Memory B cell (primary cell): ENCODE measurements around the gene ETNK2.
"Not testable (repeated sequence)": the region's sequence is repeated elsewhere in the genome, so short reads cannot be mapped to it uniquely, and the experiment has no call there.

Source experiments
- ATAC-seq: fragments of 150-1000 bp; cut with Tn5 transposase; 2 replicates; pipeline ENCODE4 v1.10.0; 2021; ENCODE audit warnings: low read depth, mild to moderate bottlenecking, moderate library complexity
- DNase-seq, 2 donors: peaks; one replicate each; pipeline ENCODE4 v3.0.0; 2022; ENCODE audit warnings: low spot score in 2 of 2
- H3K27ac Mint-ChIP-seq: one replicate; pipeline ENCODE4 v1.8.0; 2022; ENCODE audit warnings: mild to moderate bottlenecking, moderate library complexity, mixed read lengths
- H3K27me3 Mint-ChIP-seq: one replicate; pipeline ENCODE4 v1.8.0; 2022; ENCODE audit warnings: mixed read lengths
- H3K36me3 Mint-ChIP-seq: one replicate; pipeline ENCODE4 v1.8.0; 2022; ENCODE audit warnings: mild to moderate bottlenecking, mixed read lengths
- H3K4me1 Mint-ChIP-seq: one replicate; pipeline ENCODE4 v1.8.0; 2022; ENCODE audit warnings: mixed read lengths
- H3K4me3 Mint-ChIP-seq: one replicate; pipeline ENCODE4 v1.8.0; 2022; ENCODE audit warnings: mild to moderate bottlenecking, moderate library complexity, mixed read lengths
- H3K9me3 Mint-ChIP-seq: one replicate; pipeline ENCODE4 v1.8.0; 2022; ENCODE audit warnings: mixed read lengths

ETNK2 gene

DNA sequence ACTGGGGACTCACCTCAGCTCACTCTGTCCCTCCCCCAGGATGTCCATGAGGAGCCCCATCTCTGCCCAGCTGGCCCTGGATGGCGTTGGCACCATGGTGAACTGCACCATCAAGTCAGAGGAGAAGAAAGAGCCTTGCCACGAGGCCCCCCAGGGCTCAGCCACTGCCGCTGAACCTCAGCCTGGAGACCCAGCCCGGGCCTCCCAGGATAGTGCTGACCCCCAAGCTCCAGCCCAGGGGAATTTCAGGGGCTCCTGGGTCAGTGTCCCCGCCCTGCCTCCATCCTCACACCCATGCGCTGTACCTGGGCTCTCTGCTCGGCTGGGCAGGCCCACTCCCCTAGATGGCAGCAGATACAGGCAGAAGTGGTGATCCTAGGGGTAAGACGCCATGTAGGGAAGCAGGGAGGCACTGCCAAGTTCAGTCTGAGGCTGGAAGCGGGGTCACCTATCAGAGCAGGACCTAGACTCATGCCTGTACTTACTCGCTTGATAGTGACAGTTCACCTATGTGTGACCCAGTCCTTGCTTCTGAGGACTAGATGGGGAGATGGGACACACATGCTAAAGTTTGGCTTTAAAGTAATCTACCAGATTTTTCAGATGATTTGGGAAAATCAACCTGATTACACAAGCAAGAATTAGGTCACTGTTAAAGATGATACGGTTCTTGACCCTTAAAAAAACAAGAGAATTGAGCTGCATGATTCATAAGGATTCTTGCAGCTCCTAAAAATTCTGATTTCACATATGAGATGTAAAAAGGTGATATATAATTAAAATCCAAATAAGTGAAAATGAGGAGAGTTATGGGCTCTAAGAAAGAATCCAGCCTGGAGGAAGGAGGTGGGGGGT is 38.7 kb downstream of the ETNK2 start:
- no peaks in the 10 kb centered on the region for H3K9me3 Mint-ChIP-seq
- H3K4me1 Mint-ChIP-seq: peaks cover 6% of the 10 kb centered on the region
- no peaks in the 10 kb centered on the region for H3K27me3 Mint-ChIP-seq
- DNase-seq (no peak), ATAC-seq (no peak)
- H3K4me3 Mint-ChIP-seq: no peak overlapping the region
- no peaks in the 10 kb centered on the region for H3K36me3 Mint-ChIP-seq
- H3K27ac Mint-ChIP-seq: no peak overlapping the region

DNA sequence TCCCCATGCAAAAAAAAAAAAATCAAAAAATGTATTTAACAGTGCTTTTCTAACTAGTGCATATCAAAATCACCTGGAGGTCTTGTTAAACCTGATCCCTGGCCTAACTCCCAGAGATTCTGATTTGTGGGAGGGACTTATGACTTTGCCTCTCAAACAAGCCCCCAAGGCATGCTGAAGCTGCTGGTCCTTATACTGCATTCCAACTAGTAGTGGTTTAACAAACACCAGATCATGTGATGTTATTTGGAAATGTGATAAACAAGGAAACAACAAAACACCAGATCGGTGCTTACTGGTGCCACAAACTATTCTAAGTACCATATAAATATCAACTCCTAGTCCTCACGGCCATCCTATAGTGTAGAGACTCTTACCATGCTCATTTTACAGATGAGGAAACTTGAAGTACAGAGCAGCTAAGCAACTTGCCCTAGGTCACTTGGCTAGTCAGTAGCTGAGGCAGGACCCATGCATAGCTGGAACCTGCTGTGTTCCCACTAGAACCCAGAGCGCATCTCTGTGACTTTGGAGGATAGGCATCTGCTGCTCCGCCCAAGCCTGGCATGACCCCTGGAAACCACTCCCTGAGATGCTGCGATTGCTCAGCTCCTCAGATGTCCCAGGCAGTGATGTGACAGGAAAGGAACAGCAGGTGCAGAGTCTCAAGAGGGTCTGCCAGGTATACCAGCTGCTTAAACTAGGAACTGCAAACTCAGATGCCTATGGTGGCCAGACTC is 40.8 kb downstream of the ETNK2 start:
- Mint-ChIP-seq H3K27ac (no peak overlapping the region), H3K4me3 (no peak overlapping the region), H3K4me1 (peaks cover 6% of the 10 kb centered on the region), H3K9me3 (no peaks in the 10 kb centered on the region), H3K27me3 (no peaks in the 10 kb centered on the region), H3K36me3 (no peaks in the 10 kb centered on the region)
- no peak for DNase-seq
- no peak for ATAC-seq

GRCh38 chr1:204108312-204109141 is 43.3 kb downstream of the ETNK2 start:
- Mint-ChIP-seq H3K27me3 (no peaks in the 10 kb centered on the region), H3K4me1 (peaks cover 7% of the 10 kb centered on the region), H3K9me3 (no peaks in the 10 kb centered on the region), H3K27ac (no peak overlapping the region), H3K4me3 (no peak overlapping the region), H3K36me3 (no peaks in the 10 kb centered on the region)
- no peak for ATAC-seq
- no peak for DNase-seq

GRCh38 chr1:204107892-204108291 is 44.0 kb downstream of the ETNK2 start:
- Mint-ChIP-seq H3K36me3 (no peaks in the 10 kb centered on the region), H3K27me3 (no peaks in the 10 kb centered on the region), H3K4me1 (peaks cover 13% of the 10 kb centered on the region), H3K9me3 (no peaks in the 10 kb centered on the region), H3K4me3 (no peak overlapping the region), H3K27ac (no peak overlapping the region)
- DNase-seq: no peak
- no peak for ATAC-seq

GRCh38 chr1:204106825-204107224 is 45.0 kb downstream of the ETNK2 start:
- Mint-ChIP-seq H3K27me3 (no peaks in the 10 kb centered on the region), H3K4me1 (peaks cover 21% of the 10 kb centered on the region), H3K27ac (no peak overlapping the region), H3K36me3 (no peaks in the 10 kb centered on the region), H3K4me3 (no peak overlapping the region), H3K9me3 (no peaks in the 10 kb centered on the region)
- no peak for DNase-seq
- ATAC-seq: no peak

GRCh38 chr1:204105131-204105515 is 46.7 kb downstream of the ETNK2 start:
- Mint-ChIP-seq H3K4me3 (peak overlapping the region; percentile 51), H3K27me3 (no peaks in the 10 kb centered on the region), H3K9me3 (no peaks in the 10 kb centered on the region), H3K36me3 (no peaks in the 10 kb centered on the region), H3K4me1 (peaks cover 21% of the 10 kb centered on the region), H3K27ac (peak overlapping the region; percentile 58)
- no peak for ATAC-seq
- no peak for DNase-seq

DNA sequence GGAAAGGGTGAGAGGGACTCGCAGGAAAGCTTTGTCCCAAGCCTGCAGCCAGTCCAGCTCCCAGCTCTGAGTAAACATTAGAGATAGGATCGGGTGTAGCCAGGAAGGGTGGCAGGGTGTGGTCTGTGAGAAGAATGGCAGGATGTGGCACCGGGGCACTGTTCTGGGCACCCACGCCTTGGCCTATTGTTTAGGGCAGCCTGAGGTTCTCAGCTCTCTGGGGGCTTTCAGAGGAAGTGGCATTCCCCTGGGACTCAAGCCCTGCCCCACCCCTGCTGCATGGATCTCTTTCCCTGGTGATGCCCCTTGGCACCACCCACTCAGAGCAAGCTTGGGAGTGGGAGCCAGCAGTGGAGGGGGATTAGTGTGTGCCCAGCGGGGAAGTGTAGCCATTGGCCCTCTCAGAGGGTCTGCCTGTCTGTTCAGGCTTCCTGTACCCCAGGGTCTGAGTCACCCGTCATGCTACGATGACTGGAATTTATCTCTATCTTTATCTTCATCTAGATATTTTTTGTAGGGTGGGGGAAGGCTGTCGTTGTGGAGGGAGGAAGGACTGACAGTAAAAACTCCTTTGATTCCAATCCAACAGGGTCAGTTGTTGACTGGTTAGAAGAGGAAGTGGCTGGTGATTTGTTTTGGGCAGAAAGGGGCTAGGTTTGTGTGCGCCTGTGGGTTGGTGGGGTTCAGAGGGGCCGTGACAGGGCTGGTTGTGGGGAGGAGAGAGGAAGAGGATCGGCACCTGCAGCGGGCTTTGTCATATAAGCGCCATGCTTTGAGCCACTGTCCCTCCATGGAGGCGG is 47.3 kb downstream of the ETNK2 start:
- Mint-ChIP-seq H3K4me3 (peak overlapping the region; percentile 51), H3K9me3 (no peaks in the 10 kb centered on the region), H3K4me1 (peaks cover 21% of the 10 kb centered on the region), H3K36me3 (no peaks in the 10 kb centered on the region), H3K27ac (peak overlapping the region; percentile 58), H3K27me3 (no peaks in the 10 kb centered on the region)
- peak; percentile 70 for ATAC-seq
- DNase-seq: no peak

GRCh38 chr1:204103431-204103741 is 48.5 kb downstream of the ETNK2 start:
- Mint-ChIP-seq H3K27ac (no peak overlapping the region), H3K27me3 (no peaks in the 10 kb centered on the region), H3K4me3 (no peak overlapping the region), H3K9me3 (no peaks in the 10 kb centered on the region), H3K4me1 (peaks cover 21% of the 10 kb centered on the region), H3K36me3 (no peaks in the 10 kb centered on the region)
- ATAC-seq: no peak
- no peak for DNase-seq

DNA sequence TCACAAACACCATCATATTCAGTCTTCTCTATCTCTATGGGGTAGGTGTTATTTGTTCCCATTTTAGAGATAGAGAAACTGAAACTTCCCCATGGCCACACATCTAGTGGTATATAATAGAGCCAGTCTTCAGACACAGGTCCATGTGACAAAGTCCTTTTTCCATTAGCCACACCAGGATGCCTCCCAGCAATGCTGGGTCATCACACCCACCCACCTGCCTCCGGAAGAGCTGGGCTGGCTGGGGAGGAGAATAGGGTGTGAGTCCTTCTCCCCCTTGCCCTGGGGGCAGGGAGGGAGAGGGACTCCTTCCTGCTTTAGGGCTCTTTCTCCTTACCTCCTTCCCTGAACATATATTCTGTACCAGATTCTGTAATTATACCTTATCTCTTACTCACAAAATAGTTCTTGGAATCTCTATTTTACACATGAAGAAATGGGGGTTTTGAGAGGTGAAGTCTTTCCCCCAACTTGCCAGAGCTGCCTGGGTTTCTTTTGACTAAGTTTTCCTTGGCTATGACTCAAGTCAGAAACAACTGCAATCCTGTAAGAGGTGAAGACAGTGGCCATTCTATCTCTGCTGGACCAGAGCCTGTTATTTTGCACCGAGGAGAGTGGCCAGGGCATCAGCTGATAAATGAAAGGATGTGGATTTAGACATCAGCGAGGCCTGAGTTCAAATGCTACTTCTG is 49.0 kb downstream of the ETNK2 start:
- H3K27ac Mint-ChIP-seq: peak overlapping the region; percentile 78
- no peak overlapping the region for H3K4me3 Mint-ChIP-seq

GRCh38 chr1:204102029-204102611 is 49.7 kb downstream of the ETNK2 start:
- DNase-seq: no peak
- Mint-ChIP-seq H3K27ac (no peak overlapping the region), H3K9me3 (no peaks in the 10 kb centered on the region), H3K4me1 (peaks cover 21% of the 10 kb centered on the region), H3K4me3 (peak overlapping the region; percentile 12), H3K27me3 (no peaks in the 10 kb centered on the region), H3K36me3 (no peaks in the 10 kb centered on the region)
- no peak for ATAC-seq

More for the DNA sequence above, 49.0 kb downstream of the ETNK2 start:
- no peaks in the 10 kb centered on the region for H3K9me3 Mint-ChIP-seq
- H3K27me3 Mint-ChIP-seq: no peaks in the 10 kb centered on the region
- H3K4me1 Mint-ChIP-seq: peaks cover 21% of the 10 kb centered on the region
- no peaks in the 10 kb centered on the region for H3K36me3 Mint-ChIP-seq
- ATAC-seq: peak; percentile 40
- no peak for DNase-seq

DNA sequence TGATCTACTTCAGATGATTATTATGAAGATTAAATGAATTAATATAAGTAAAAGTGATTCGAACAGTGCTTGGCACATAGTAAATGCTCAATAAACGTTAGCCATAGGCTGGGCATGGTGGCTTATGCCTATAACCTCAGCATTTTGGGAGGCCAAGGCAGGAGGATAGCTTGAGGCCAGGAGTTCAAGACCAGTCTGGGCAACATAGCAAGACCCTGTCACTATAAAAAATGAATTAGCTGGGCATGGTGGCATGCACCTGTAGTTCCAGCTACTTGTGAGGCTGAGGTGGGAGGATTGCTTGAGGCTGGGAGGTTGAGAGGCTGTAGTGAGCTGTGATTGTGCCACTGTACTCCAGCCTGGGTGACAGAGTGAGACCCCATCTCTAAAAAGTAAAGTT is 52.1 kb downstream of the ETNK2 start:
- DNase-seq, H3K36me3 Mint-ChIP-seq, H3K27ac Mint-ChIP-seq, H3K4me3 Mint-ChIP-seq, H3K27me3 Mint-ChIP-seq, H3K9me3 Mint-ChIP-seq, ATAC-seq: not testable (repeated sequence)
- peaks cover 18% of the 10 kb centered on the region for H3K4me1 Mint-ChIP-seq

- no peaks in the 10 kb centered on the region for H3K9me3 Mint-ChIP-seq
- no peak overlapping the region for H3K4me3 Mint-ChIP-seq
- DNase-seq (no peak), ATAC-seq (no peak)
- H3K4me1 Mint-ChIP-seq: peaks cover 15% of the 10 kb centered on the region
- H3K27me3 Mint-ChIP-seq: no peaks in the 10 kb centered on the region
- H3K27ac Mint-ChIP-seq: no peak overlapping the region
- no peaks in the 10 kb centered on the region for H3K36me3 Mint-ChIP-seq
Measured at GRCh38 chr1:204098683-204099082, 53.2 kb downstream of the ETNK2 start.

- no peak for ATAC-seq
- H3K27me3 Mint-ChIP-seq: peaks cover 2% of the 10 kb centered on the region
Measured at GRCh38 chr1:204096931-204097330, 54.9 kb downstream of the ETNK2 start.

More at GRCh38 chr1:204096931-204097330, 54.9 kb downstream of the ETNK2 start:
- Mint-ChIP-seq H3K4me1 (no peaks in the 10 kb centered on the region), H3K9me3 (no peaks in the 10 kb centered on the region), H3K4me3 (no peak overlapping the region), H3K36me3 (no peaks in the 10 kb centered on the region), H3K27ac (no peak overlapping the region)
- no peak for DNase-seq
